Lower leg skin (tissue), 3 donors: ENCODE data around the gene MCOLN1.

ENCODE experiments used
- CTCF ChIP-seq, 3 donors: fragments of 450-650 bp; IDR thresholded peaks; one replicate each; pipeline ENCODE4 v1.5.1; 2016; ENCODE audit warnings: antibody characterized with exemption in 3 of 3, mild to moderate bottlenecking in 3 of 3, moderate library complexity in 2 of 3
- POLR2A ChIP-seq, 2 donors: fragments of 450-650 bp; IDR thresholded peaks; one replicate each; pipeline ENCODE4 v1.6.1; 2016 to 2017; ENCODE audit warnings: antibody characterized with exemption in 2 of 2, mild to moderate bottlenecking in 1 of 2, moderate library complexity in 1 of 2

GRCh38 chr19:7564866-7565265, 42.4 kb downstream of the MCOLN1 start:
- TF ChIP-seq CTCF (IDR thresholded peaks at IDR 0.05), result no peak
- no peak for TF ChIP-seq POLR2A (IDR thresholded peaks at IDR 0.05)
